ENCODE measurements around the gene RPGR. TPM values are rescaled to one million over a fixed set of nuclear protein-coding genes. Genes with fewer than 3 reads are reported as not detected.

The RPGR gene
- polyA plus RNA-seq, 2 donors = 4.3 to 10.0 TPM

DNA sequence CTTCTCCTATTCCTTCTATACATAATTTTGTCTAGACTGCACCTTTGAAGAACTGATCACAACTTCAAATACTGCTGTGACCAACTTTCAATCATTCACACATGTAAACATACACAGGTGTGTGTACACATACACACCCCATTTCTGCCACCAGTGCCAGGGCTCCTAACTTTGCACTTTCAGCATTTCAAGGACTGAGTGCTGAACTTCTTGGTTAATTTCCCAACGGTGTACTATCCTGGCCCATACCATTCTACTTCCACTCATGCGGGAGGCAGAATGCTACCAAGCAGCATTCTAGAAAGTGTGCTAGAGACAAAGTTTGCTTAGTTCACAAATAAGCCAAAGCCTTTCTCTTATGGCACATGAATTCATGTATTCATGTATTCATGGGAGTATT, 51.2 kb downstream of the RPGR start:
- H3K27ac ChIP-seq (ENCODE audit: low read depth in 2 of 2, low read length in 1 of 2) = no peak overlapping the region
- no peaks in the 10 kb centered on the region for H3K9me3 ChIP-seq (ENCODE audit: control insufficient read depth in 2 of 2, insufficient read depth in 1 of 2, low read depth in 1 of 2, low read length in 1 of 2)
- 74 to 87% methylated on average over 2 of the region's 2 CpGs for WGBS, 2 donors
- no peaks in the 10 kb centered on the region for H3K4me1 ChIP-seq (ENCODE audit: control insufficient read depth in 2 of 2, insufficient read depth in 2 of 2, low read length in 1 of 2)
- H3K36me3 ChIP-seq (ENCODE audit: control insufficient read depth in 2 of 2, insufficient read depth in 2 of 2, low read length in 1 of 2) = no peaks in the 10 kb centered on the region
- H3K4me3 ChIP-seq (ENCODE audit: low read depth in 1 of 2, low read length in 2 of 2) = no peak overlapping the region
- H3K27me3 ChIP-seq (ENCODE audit: control insufficient read depth in 1 of 2, insufficient read depth in 2 of 2, low read length in 2 of 2) = no peaks in the 10 kb centered on the region

DNA sequence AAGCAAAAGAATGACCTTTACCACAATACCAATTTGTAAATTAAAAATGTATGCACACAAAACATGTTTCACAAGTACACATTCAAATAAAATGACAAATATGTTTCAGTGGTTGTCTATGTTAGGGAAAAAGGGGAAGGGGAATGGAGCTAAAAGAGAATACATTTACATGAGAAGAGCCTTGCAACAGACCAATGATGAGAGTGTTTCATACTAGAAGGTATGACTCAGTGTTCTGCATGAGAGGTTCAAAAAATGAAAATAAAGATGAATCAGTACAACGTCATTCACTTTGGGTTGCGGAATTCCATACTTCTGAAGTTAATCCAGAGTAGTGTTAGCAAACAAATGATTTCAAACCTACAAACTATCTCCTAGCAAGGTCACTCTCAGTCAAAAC, 51.7 kb downstream of the RPGR start:
- 30 to 48% methylated on average over 2 of the region's 2 CpGs for WGBS, 2 donors
- H3K4me1 ChIP-seq (ENCODE audit: control insufficient read depth in 2 of 2, insufficient read depth in 2 of 2, low read length in 1 of 2) = no peaks in the 10 kb centered on the region
- no peaks in the 10 kb centered on the region for H3K9me3 ChIP-seq (ENCODE audit: control insufficient read depth in 2 of 2, insufficient read depth in 1 of 2, low read depth in 1 of 2, low read length in 1 of 2)
- H3K27ac ChIP-seq (ENCODE audit: low read depth in 2 of 2, low read length in 1 of 2) = no peak overlapping the region
- H3K36me3 ChIP-seq (ENCODE audit: control insufficient read depth in 2 of 2, insufficient read depth in 2 of 2, low read length in 1 of 2) = no peaks in the 10 kb centered on the region
- H3K27me3 ChIP-seq (ENCODE audit: control insufficient read depth in 1 of 2, insufficient read depth in 2 of 2, low read length in 2 of 2) = no peaks in the 10 kb centered on the region
- H3K4me3 ChIP-seq (ENCODE audit: low read depth in 1 of 2, low read length in 2 of 2) = no peak overlapping the region

DNA sequence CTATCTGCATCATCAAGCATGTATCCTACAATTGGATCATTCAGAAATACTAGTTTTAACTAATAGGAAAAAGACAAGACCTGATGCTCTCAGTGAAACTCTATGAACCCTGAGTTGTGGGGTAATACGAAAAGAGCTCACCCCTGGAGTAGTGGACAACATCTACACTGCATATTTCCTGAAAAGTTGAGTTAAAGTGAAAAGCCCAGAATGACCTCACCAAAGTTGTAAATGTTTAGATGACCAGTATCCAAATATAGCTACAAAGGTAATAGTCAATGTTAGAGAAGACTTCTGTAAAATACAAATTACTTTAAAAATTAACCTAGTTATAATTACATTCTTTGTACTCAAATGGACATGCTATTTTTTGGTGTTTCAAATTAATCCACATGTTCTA, 53.9 kb downstream of the RPGR start:
- no peaks in the 10 kb centered on the region for H3K4me1 ChIP-seq (ENCODE audit: control insufficient read depth in 2 of 2, insufficient read depth in 2 of 2, low read length in 1 of 2)
- no peak overlapping the region for H3K4me3 ChIP-seq (ENCODE audit: low read depth in 1 of 2, low read length in 2 of 2)
- no peak overlapping the region for H3K27ac ChIP-seq (ENCODE audit: low read depth in 2 of 2, low read length in 1 of 2)
- 85 to 89% methylated on average over 1 of the region's 1 CpG for whole genome bisulfite sequencing, 2 donors
- no peaks in the 10 kb centered on the region for H3K36me3 ChIP-seq (ENCODE audit: control insufficient read depth in 2 of 2, insufficient read depth in 2 of 2, low read length in 1 of 2)
- H3K27me3 ChIP-seq (ENCODE audit: control insufficient read depth in 1 of 2, insufficient read depth in 2 of 2, low read length in 2 of 2) = no peaks in the 10 kb centered on the region
- no peaks in the 10 kb centered on the region for H3K9me3 ChIP-seq (ENCODE audit: control insufficient read depth in 2 of 2, insufficient read depth in 1 of 2, low read depth in 1 of 2, low read length in 1 of 2)

DNA sequence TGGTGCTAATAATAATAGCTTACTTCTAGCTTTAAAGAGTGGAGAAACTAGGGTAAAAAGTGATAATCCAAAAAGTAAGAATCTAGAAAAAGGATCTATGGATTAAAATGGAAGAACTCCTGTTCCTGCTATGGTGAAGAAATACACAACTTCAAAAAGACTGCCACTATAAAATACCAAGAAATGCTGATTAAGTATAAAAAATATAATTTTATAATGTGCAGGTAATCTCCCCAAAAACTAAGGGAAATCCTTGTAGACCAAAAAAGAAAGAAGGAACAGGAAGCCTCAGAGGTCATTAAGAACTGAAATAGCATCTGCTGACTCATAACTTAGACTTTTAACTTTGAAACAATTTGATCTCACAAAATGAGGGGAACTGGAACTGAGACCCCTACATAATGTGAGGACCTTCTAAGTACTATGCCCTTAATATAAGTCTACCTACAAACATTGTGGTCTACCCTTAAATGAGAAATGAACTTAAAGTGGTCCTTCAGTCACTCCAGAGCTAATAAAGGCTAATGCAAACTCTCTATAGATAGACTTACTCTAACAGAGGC, 56.1 kb downstream of the RPGR start:
- no peaks in the 10 kb centered on the region for H3K27me3 ChIP-seq (ENCODE audit: control insufficient read depth in 1 of 2, insufficient read depth in 2 of 2, low read length in 2 of 2)
- H3K27ac ChIP-seq (ENCODE audit: low read depth in 2 of 2, low read length in 1 of 2) = no peak overlapping the region
- H3K36me3 ChIP-seq (ENCODE audit: control insufficient read depth in 2 of 2, insufficient read depth in 2 of 2, low read length in 1 of 2) = no peaks in the 10 kb centered on the region
- no peaks in the 10 kb centered on the region for H3K9me3 ChIP-seq (ENCODE audit: control insufficient read depth in 2 of 2, insufficient read depth in 1 of 2, low read depth in 1 of 2, low read length in 1 of 2)
- no peak overlapping the region for H3K4me3 ChIP-seq (ENCODE audit: low read depth in 1 of 2, low read length in 2 of 2)
- no peaks in the 10 kb centered on the region for H3K4me1 ChIP-seq (ENCODE audit: control insufficient read depth in 2 of 2, insufficient read depth in 2 of 2, low read length in 1 of 2)

DNA sequence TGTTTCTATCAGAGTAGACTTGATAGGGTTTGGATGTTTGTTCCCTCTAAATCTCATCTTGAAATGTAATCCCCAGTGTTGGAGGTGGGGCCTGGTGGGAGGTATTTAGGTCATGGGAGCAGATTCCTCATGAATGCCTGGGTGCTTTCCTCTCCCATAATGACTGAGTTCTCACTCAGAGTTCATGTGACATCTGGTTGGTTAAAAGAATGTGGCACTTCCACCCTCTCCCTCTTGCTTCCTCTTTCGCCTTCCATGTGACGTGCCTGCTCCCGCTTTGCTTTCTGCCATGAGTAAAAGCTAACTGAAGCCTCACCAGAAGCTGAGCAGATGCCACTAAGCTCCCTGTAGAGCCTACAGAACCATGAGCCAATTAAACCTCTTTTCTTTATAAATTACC, 59.3 kb downstream of the RPGR start:
- no peak overlapping the region for H3K27ac ChIP-seq (ENCODE audit: low read depth in 2 of 2, low read length in 1 of 2)
- H3K4me3 ChIP-seq (ENCODE audit: low read depth in 1 of 2, low read length in 2 of 2) = no peak overlapping the region
- no peaks in the 10 kb centered on the region for H3K9me3 ChIP-seq (ENCODE audit: control insufficient read depth in 2 of 2, insufficient read depth in 1 of 2, low read depth in 1 of 2, low read length in 1 of 2)
- H3K4me1 ChIP-seq (ENCODE audit: control insufficient read depth in 2 of 2, insufficient read depth in 2 of 2, low read length in 1 of 2) = no peaks in the 10 kb centered on the region
- 86 to 99% methylated on average over 3 of the region's 3 CpGs for WGBS, 2 donors
- no peaks in the 10 kb centered on the region for H3K36me3 ChIP-seq (ENCODE audit: control insufficient read depth in 2 of 2, insufficient read depth in 2 of 2, low read length in 1 of 2)
- H3K27me3 ChIP-seq (ENCODE audit: control insufficient read depth in 1 of 2, insufficient read depth in 2 of 2, low read length in 2 of 2) = no peaks in the 10 kb centered on the region

DNA sequence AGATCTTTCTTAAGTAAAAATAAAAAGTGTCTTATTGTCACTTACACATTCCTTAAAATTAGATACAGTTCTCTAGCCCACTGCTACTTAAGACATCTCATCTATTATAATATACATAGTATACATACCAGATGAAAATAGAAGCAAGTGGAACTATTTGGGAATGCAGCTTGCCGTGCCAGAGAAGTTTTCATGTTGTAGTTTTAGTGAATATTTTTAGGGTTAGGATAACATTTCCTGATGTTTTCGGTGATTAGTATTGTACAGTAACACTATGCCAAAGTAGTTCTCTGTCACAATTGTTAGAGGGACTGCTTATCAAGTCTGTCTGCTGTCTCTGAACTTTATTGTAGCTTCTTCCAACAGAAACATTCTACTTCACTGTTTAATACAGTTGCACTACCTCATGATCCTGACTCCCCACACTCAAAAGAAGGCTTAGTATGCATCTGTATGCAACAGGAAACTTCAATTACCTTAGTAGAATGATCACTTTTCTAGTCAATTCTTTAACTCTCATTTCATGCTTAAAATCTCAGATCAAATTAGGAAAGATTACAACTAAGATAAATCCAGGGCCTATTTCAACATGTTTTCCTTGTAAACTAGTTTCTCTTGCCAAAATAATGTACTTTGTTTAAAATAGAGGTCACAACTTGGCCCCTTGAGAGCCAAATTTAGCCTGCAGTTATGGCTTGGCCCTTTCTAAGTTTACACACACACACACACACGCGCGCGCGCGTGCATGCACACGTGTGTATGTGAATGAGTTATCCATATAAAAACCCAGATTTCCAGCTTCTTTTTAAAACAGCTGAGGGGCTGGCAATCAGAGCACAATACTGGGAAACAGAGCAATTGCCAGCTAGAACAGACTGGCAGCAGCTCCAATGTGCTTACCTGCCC, 64.3 kb downstream of the RPGR start:
- Histone ChIP-seq H3K36me3 (ENCODE audit: control insufficient read depth in 2 of 2, insufficient read depth in 2 of 2, low read length in 1 of 2) (no peaks in the 10 kb centered on the region), H3K27ac (ENCODE audit: low read depth in 2 of 2, low read length in 1 of 2) (no peak overlapping the region), H3K4me3 (ENCODE audit: low read depth in 1 of 2, low read length in 2 of 2) (no peak overlapping the region), H3K27me3 (ENCODE audit: control insufficient read depth in 1 of 2, insufficient read depth in 2 of 2, low read length in 2 of 2) (peaks cover 0 to 3% of the 10 kb centered on the region in 2 donors), H3K9me3 (ENCODE audit: control insufficient read depth in 2 of 2, insufficient read depth in 1 of 2, low read depth in 1 of 2, low read length in 1 of 2) (no peaks in the 10 kb centered on the region), H3K4me1 (ENCODE audit: control insufficient read depth in 2 of 2, insufficient read depth in 2 of 2, low read length in 1 of 2) (no peaks in the 10 kb centered on the region)
- 63 to 73% methylated on average over 9 of the region's 9 CpGs for WGBS, 2 donors

DNA sequence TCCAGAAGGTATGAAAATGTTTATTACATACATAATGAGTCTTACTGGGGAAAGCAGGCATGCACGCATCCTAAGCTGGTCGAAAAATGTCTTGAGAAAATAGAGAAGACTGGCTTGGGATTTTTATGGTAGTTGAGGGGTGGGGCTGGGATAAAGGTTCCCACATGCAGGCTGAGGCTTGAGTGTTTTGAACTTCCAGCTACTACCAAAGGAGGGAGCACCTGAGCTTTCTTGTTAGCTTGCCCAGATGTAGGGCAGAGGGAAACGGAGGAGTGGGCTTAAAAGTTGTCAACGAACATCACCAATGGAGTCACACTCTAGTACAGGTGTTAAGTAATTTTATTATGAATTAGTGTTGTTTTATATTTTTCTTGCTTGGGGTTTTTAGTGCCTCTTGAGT, 67.1 kb downstream of the RPGR start:
- Histone ChIP-seq H3K4me3 (ENCODE audit: low read depth in 1 of 2, low read length in 2 of 2) (no peak overlapping the region), H3K4me1 (ENCODE audit: control insufficient read depth in 2 of 2, insufficient read depth in 2 of 2, low read length in 1 of 2) (no peaks in the 10 kb centered on the region), H3K27me3 (ENCODE audit: control insufficient read depth in 1 of 2, insufficient read depth in 2 of 2, low read length in 2 of 2) (peaks cover 0 to 3% of the 10 kb centered on the region in 2 donors), H3K27ac (ENCODE audit: low read depth in 2 of 2, low read length in 1 of 2) (no peak overlapping the region), H3K9me3 (ENCODE audit: control insufficient read depth in 2 of 2, insufficient read depth in 1 of 2, low read depth in 1 of 2, low read length in 1 of 2) (no peaks in the 10 kb centered on the region), H3K36me3 (ENCODE audit: control insufficient read depth in 2 of 2, insufficient read depth in 2 of 2, low read length in 1 of 2) (no peaks in the 10 kb centered on the region)
- WGBS, 2 donors = 32 to 56% methylated on average over 4 of the region's 4 CpGs

DNA sequence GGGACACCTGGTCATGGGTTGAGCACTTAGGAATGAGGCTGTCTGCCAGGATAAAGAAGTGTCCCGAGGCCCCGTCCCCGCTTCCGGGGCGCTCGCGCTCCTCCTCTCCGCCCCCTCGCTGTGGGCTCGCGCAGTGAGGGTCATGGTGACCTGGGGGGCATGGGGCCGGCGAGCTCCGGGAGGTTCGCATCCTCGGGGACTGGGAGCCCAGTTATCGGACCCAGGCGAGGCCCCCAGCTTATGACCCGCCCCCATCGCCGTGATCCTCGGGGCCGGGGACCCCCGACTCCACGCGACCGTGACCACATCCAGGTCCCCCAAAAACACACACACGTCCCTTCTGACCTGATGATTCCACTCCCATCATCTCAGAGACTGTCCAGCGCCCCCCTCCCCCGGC, 71.3 kb downstream of the RPGR start:
- 96 to 97% methylated on average over 28 to 30 of the region's 30 CpGs for WGBS, 2 donors
- H3K9me3 ChIP-seq (ENCODE audit: control insufficient read depth in 2 of 2, insufficient read depth in 1 of 2, low read depth in 1 of 2, low read length in 1 of 2) = no peaks in the 10 kb centered on the region
- H3K4me3 ChIP-seq (ENCODE audit: low read depth in 1 of 2, low read length in 2 of 2) = no peak overlapping the region
- H3K27ac ChIP-seq (ENCODE audit: low read depth in 2 of 2, low read length in 1 of 2) = no peak overlapping the region
- no peaks in the 10 kb centered on the region for H3K36me3 ChIP-seq (ENCODE audit: control insufficient read depth in 2 of 2, insufficient read depth in 2 of 2, low read length in 1 of 2)
- peaks cover 0 to 3% of the 10 kb centered on the region in 2 donors for H3K27me3 ChIP-seq (ENCODE audit: control insufficient read depth in 1 of 2, insufficient read depth in 2 of 2, low read length in 2 of 2)
- H3K4me1 ChIP-seq (ENCODE audit: control insufficient read depth in 2 of 2, insufficient read depth in 2 of 2, low read length in 1 of 2) = no peaks in the 10 kb centered on the region

DNA sequence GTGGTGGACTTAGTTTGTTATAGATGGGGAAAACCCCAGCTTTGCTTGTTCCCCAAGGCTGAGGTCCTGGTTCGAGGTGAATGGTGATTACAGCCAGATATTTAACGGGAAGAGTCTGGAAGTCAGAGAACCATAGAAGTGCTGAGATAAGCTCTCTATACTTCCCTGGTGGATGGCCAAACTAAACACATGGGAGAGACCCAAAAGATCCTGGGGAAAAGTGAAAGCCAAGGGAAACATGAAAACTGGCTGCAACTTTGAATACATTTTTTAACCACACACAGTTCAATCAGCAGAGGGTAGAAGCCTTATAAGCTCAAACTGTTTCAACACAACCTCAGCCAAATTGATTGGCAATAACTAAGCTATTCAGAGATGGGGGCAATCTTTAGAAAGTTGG, 77.3 kb downstream of the RPGR start:
- Histone ChIP-seq H3K27me3 (ENCODE audit: control insufficient read depth in 1 of 2, insufficient read depth in 2 of 2, low read length in 2 of 2) (no peaks in the 10 kb centered on the region), H3K36me3 (ENCODE audit: control insufficient read depth in 2 of 2, insufficient read depth in 2 of 2, low read length in 1 of 2) (no peaks in the 10 kb centered on the region), H3K9me3 (ENCODE audit: control insufficient read depth in 2 of 2, insufficient read depth in 1 of 2, low read depth in 1 of 2, low read length in 1 of 2) (no peaks in the 10 kb centered on the region), H3K27ac (ENCODE audit: low read depth in 2 of 2, low read length in 1 of 2) (no peak overlapping the region), H3K4me1 (ENCODE audit: control insufficient read depth in 2 of 2, insufficient read depth in 2 of 2, low read length in 1 of 2) (no peaks in the 10 kb centered on the region), H3K4me3 (ENCODE audit: low read depth in 1 of 2, low read length in 2 of 2) (no peak overlapping the region)
- WGBS, 2 donors = 20 to 29% methylated on average over 2 of the region's 2 CpGs

DNA sequence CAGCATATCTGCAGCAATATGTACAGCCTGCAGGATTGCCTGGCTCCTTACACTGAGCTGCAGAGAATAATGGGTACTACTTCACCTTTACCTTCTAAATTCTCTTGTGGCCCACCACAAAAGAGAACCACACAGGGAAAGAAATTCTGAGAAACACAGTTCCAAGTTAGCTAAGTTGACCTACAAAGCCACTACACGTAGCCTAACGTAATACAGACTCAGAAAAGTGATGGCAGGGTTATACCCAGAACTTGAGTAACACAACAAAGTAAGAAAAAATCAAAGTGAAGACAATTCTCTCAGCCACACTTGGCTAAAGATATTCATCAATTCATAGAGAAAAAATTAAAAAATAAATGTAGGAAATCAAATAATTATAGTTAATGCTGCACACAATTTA, 80.3 kb downstream of the RPGR start:
- H3K36me3 ChIP-seq (ENCODE audit: control insufficient read depth in 2 of 2, insufficient read depth in 2 of 2, low read length in 1 of 2) = no peaks in the 10 kb centered on the region
- H3K4me1 ChIP-seq (ENCODE audit: control insufficient read depth in 2 of 2, insufficient read depth in 2 of 2, low read length in 1 of 2) = no peaks in the 10 kb centered on the region
- no peaks in the 10 kb centered on the region for H3K9me3 ChIP-seq (ENCODE audit: control insufficient read depth in 2 of 2, insufficient read depth in 1 of 2, low read depth in 1 of 2, low read length in 1 of 2)

More for the DNA sequence above, 80.3 kb downstream of the RPGR start:
- H3K27ac ChIP-seq (ENCODE audit: low read depth in 2 of 2, low read length in 1 of 2) = no peak overlapping the region
- H3K27me3 ChIP-seq (ENCODE audit: control insufficient read depth in 1 of 2, insufficient read depth in 2 of 2, low read length in 2 of 2) = peaks cover 0 to 3% of the 10 kb centered on the region in 2 donors
- no peak overlapping the region for H3K4me3 ChIP-seq (ENCODE audit: low read depth in 1 of 2, low read length in 2 of 2)
- 77 to 85% methylated on average over 2 of the region's 2 CpGs for WGBS, 2 donors
